PC-3 (cell line): Measurements from ENCODE around the gene GNAS. TPM values are rescaled to one million over a fixed set of nuclear protein-coding genes. Genes with fewer than 3 reads are reported as not detected.

ENCODE experiments used
- ATAC-seq: fragments of 200-7000 bp; cut with Tn5 transposase; 2 replicates; pipeline ENCODE4 v1.9.1; 2020; ENCODE audit warnings: mild to moderate bottlenecking, moderate library complexity
- BruUV-seq: library from RNA; stranded (reverse); fragments of 400-500 nt; replicated peaks from 2 replicates; lab custom pipeline; 2021; lab: Mats Ljungman, UMichigan
- CTCF ChIA-PET: fragments of 300-600 bp; sonication (Branson Sonifier 250); formaldehyde crosslinking; loops from one replicate; lab custom pipeline; 2022; ENCODE audit warnings: antibody characterized with exemption; lab: Charles Lee
- POLR2A ChIA-PET: fragments of 300-600 bp; sonication (Branson Sonifier 250); formaldehyde crosslinking; loops from one replicate; lab custom pipeline; 2022; ENCODE audit warnings: antibody characterized with exemption; ENCODE audit not compliant: unreplicated experiment; lab: Charles Lee
- DNase-seq: peaks from one replicate; pipeline ENCODE4 v3.0.0-alpha.2; 2015
- H2AFZ ChIP-seq: fragments of 300-600 bp; sonication (generic); 2 replicates; pipeline ENCODE4 v1.6.0; 2016; ENCODE audit warnings: antibody characterized with exemption, low read length
- H3F3A ChIP-seq: fragments of 300-600 bp; sonication (generic); one replicate; pipeline ENCODE4 v1.6.0; 2017; ENCODE audit warnings: antibody characterized with exemption, low read length, control low read depth, mild to moderate bottlenecking; ENCODE audit not compliant: unreplicated experiment
- H3K27ac ChIP-seq: fragments of 300-600 bp; sonication (generic); 2 replicates; pipeline ENCODE4 v1.5.1; 2016; ENCODE audit warnings: mild to moderate bottlenecking, low read length
- H3K27me3 ChIP-seq: fragments of 300-600 bp; sonication (generic); 2 replicates; pipeline ENCODE4 v1.6.1; 2016; ENCODE audit warnings: low read length, mixed read lengths
- H3K36me3 ChIP-seq: fragments of 300-600 bp; sonication (generic); 2 replicates; pipeline ENCODE4 v1.6.1; 2016; ENCODE audit warnings: low read depth, mixed run types, low read length, mixed read lengths
- H3K4me1 ChIP-seq: fragments of 300-600 bp; sonication (generic); 2 replicates; pipeline ENCODE4 v1.5.1; 2016; ENCODE audit warnings: low read length; ENCODE audit not compliant: insufficient read depth
- H3K4me2 ChIP-seq: fragments of 300-600 bp; sonication (generic); 2 replicates; pipeline ENCODE4 v1.6.0; 2016; ENCODE audit warnings: low read length
- H3K4me3 ChIP-seq: fragments of 300-600 bp; sonication (generic); 2 replicates; pipeline ENCODE4 v1.5.1; 2016; ENCODE audit warnings: mild to moderate bottlenecking, low read length, mixed read lengths
- H3K79me2 ChIP-seq: fragments of 300-600 bp; sonication (generic); 2 replicates; pipeline ENCODE4 v1.6.1; 2017; ENCODE audit warnings: low read length, mixed read lengths
- H3K9ac ChIP-seq: fragments of 300-600 bp; sonication (generic); 2 replicates; pipeline ENCODE4 v1.6.0; 2016; ENCODE audit warnings: mild to moderate bottlenecking, low read length
- H3K9me2 ChIP-seq: fragments of 300-600 bp; sonication (generic); replicated peaks from 2 replicates; pipeline ENCODE4 v1.6.1; 2016; ENCODE audit warnings: mixed run types, low read length, mixed read lengths
- H3K9me3 ChIP-seq: fragments of 300-600 bp; sonication (generic); 2 replicates; pipeline ENCODE4 v1.6.1; 2016; ENCODE audit warnings: low read length, mixed read lengths
- H4K20me1 ChIP-seq: fragments of 300-600 bp; sonication (generic); 2 replicates; pipeline ENCODE4 v1.6.1; 2016; ENCODE audit warnings: low read length, mixed read lengths
- EZH2 ChIP-seq: fragments of 300-600 bp; sonication (generic); IDR thresholded peaks from one replicate; pipeline ENCODE4 v1.6.1; 2017; ENCODE audit warnings: antibody characterized with exemption, mild to moderate bottlenecking, low read length; ENCODE audit not compliant: unreplicated experiment
- EZH2phosphoT487 ChIP-seq: fragments of 300-600 bp; sonication (generic); IDR thresholded peaks from 2 replicates; pipeline ENCODE4 v1.6.1; 2018; ENCODE audit warnings: mild to moderate bottlenecking, antibody characterized with exemption, low read length, borderline replicate concordance
- intact Hi-C: fragments of 100-400 bp; cut with micrococcal nuclease; formaldehyde crosslinking; loops from 2 replicates; pipeline ENCODE4 v1.9.0; 2023
- total RNA-seq: library from RNA; depleted of rRNA; stranded (reverse); fragments of >200 nt; gene quantifications from 2 replicates; pipeline ENCODE4 v1.2.3, GENCODE V29; 2014
- TF ChIP-seq, protein P1 (sequence below): fragments of 300-600 bp; sonication (generic); conservative IDR thresholded peaks from 2 replicates; pipeline ENCODE4 v1.5.1; 2017; ENCODE audit warnings: antibody characterized with exemption, low read depth, mild to moderate bottlenecking, low read length

Gene GNAS
- total RNA-seq, 1 experiment from 2014 or later: 694 TPM

DNA sequence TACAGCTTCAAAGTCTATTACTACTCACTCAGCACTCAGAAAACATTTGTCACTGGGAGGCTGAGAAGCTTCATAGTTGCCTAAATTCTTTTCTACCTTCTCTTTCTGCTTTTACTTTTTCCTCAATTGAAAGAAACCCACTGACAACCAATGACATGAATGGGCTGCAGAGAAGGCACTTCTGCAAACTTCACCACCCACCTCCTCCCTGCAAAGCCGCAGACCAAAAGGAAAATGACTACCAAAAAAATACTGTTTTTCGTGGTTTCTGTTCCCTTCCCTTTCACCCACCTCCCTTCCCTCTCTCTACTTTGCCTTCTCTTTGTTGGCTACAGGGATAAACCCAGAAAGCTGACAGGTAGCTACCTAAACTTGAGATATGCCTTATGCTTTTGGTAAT lies 5.1 kb upstream of the GNAS start:
- POLR2A ChIA-PET: no interaction called here
- TF ChIP-seq, protein P1, sequence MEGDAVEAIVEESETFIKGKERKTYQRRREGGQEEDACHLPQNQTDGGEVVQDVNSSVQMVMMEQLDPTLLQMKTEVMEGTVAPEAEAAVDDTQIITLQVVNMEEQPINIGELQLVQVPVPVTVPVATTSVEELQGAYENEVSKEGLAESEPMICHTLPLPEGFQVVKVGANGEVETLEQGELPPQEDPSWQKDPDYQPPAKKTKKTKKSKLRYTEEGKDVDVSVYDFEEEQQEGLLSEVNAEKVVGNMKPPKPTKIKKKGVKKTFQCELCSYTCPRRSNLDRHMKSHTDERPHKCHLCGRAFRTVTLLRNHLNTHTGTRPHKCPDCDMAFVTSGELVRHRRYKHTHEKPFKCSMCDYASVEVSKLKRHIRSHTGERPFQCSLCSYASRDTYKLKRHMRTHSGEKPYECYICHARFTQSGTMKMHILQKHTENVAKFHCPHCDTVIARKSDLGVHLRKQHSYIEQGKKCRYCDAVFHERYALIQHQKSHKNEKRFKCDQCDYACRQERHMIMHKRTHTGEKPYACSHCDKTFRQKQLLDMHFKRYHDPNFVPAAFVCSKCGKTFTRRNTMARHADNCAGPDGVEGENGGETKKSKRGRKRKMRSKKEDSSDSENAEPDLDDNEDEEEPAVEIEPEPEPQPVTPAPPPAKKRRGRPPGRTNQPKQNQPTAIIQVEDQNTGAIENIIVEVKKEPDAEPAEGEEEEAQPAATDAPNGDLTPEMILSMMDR: no peak
- no peak for TF ChIP-seq EZH2
- no peak for TF ChIP-seq EZH2phosphoT487
- DNase-seq (no peak), ATAC-seq (no peak)
- CTCF ChIA-PET: interaction anchor here (0.7 kb wide), 1 partner anchor 471 kb away, joined by 3 read pairs; no protein-coding TSS in a partner anchor
- no peak overlapping the region for H2AFZ ChIP-seq
- H3F3A ChIP-seq: no peaks in the 10 kb centered on the region
- H3K9me2 ChIP-seq: no peaks in the 10 kb centered on the region
- no peak overlapping the region for H3K4me2 ChIP-seq
- no peaks in the 10 kb centered on the region for H4K20me1 ChIP-seq
- no peak overlapping the region for H3K9ac ChIP-seq
- intact Hi-C loops: no loop called here
- no peaks in the 10 kb centered on the region for H3K9me3 ChIP-seq
- no peaks in the 10 kb centered on the region for H3K4me1 ChIP-seq
- peaks cover 30% of the 10 kb centered on the region for H3K27me3 ChIP-seq
- no peak overlapping the region for H3K27ac ChIP-seq
- H3K36me3 ChIP-seq: no peaks in the 10 kb centered on the region
- BruUV-seq: no TSS peak
- H3K4me3 ChIP-seq: no peak overlapping the region
- H3K79me2 ChIP-seq: no peaks in the 10 kb centered on the region

DNA sequence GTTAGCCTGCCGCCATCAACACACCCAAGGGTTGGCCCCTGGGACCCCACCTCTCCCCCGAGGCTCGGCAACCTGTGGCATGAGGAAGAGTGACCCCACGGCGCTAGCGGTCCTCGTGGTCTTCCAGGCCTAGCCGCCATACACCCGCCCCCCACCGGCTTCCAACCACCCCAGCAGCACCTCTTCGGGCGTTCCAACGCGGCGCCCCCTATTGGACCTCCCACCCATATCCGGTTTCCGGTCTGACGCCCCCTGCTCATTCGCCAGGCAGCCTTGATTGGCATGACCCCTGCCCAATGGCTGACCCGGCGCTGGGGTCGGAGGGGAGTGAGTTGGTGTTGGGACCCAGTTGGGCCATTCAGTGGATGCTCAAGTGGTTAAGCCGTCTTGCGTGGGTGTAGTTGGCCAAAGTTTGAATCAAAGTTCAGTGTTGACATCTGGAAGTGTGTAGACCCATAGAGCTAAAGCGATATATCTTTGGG lies 1.8 kb upstream of the GNAS start, which contains the start of gene GNAS-AS1:
TSS of gene GNAS-AS1 (minus strand) at position 210 of the 482 bp plus-strand sequence.
- no peak for DNase-seq
- Histone ChIP-seq H3K9me3 (no peaks in the 10 kb centered on the region), H3K27me3 (peaks cover 37% of the 10 kb centered on the region), H3F3A (no peaks in the 10 kb centered on the region), H4K20me1 (no peaks in the 10 kb centered on the region), H3K4me2 (no peak within 1 kb of the TSS), H3K79me2 (no peaks in the 10 kb centered on the region), H3K9ac (no peak within 1 kb of the TSS), H3K27ac (no peak within 1 kb of the TSS), H3K4me3 (no peak within 1 kb of the TSS), H3K36me3 (no peaks in the 10 kb centered on the region), H2AFZ (no peak within 1 kb of the TSS), H3K4me1 (no peaks in the 10 kb centered on the region), H3K9me2 (no peaks in the 10 kb centered on the region)
- BruUV-seq: no TSS peak
- no peak for ATAC-seq
- TF ChIP-seq, protein P1: no peak
- TF ChIP-seq EZH2 (no peak), EZH2phosphoT487 (no peak)
- ChIA-PET POLR2A (no interaction called here), CTCF (no interaction called here)
- intact Hi-C loops: no loop called here

DNA sequence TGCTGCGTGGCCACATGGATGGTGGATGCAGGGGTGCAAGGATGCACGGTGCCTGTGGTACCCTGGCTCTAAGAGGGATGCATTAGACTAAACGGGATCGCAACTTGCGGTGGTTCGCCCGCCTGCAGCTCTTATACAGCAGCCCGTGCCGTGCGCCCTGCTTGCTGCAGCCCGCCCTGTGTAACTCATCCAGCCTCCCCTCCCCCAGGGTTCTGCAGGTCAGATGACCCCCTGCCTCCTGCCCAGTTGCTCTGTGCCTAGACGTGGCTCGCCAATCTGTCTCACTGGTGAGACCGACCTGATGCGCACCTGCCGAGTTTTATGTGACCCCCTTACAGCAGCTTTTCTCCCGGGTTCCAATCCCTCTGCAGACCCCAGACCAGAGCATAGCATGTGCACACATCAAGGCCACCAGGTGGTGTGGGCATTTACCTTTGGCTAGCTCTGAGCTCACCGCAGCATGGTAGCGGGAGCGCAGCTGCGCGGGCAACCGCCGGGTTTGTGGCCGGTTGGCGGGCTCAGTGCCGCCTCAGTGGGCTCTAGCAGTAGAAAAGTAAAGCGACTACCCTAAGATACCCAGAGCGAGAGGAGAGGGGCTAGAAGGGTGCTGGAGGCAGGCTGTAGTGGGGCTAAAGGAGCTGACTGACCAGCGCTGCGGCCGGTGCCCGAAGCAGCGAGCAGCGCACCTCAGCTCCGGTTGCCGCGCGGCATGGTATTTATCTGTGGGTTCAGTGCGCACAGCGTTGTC lies 1.1 kb upstream of the GNAS start:
- Histone ChIP-seq H4K20me1 (no peaks in the 10 kb centered on the region), H3K36me3 (no peaks in the 10 kb centered on the region), H3K4me1 (no peaks in the 10 kb centered on the region), H3F3A (no peaks in the 10 kb centered on the region), H3K4me2 (no peak overlapping the region), H3K9ac (no peak overlapping the region), H3K9me2 (no peaks in the 10 kb centered on the region), H3K4me3 (no peak overlapping the region), H2AFZ (no peak overlapping the region), H3K27ac (no peak overlapping the region), H3K27me3 (peaks cover 35% of the 10 kb centered on the region), H3K9me3 (no peaks in the 10 kb centered on the region), H3K79me2 (no peaks in the 10 kb centered on the region)
- intact Hi-C loops: no loop called here
- CTCF ChIA-PET: no interaction called here
- no peak for DNase-seq
- TF ChIP-seq EZH2phosphoT487: no peak
- TF ChIP-seq, protein P1: no peak
- TF ChIP-seq EZH2: no peak
- no TSS peak for BruUV-seq
- no peak for ATAC-seq
- POLR2A ChIA-PET: no interaction called here
